Right lobe of liver (tissue), 6 donors: ENCODE data around the gene MARK2. TPM values are rescaled to one million over a fixed set of nuclear protein-coding genes. Genes with fewer than 3 reads are reported as not detected.

Experiments used
- ATAC-seq, 4 donors: fragments of 200-7000 bp; cut with Tn5 transposase; one replicate each; pipeline ENCODE4 v1.9.1; 2020; ENCODE audit warnings: mild to moderate bottlenecking in 4 of 4, moderate library complexity in 4 of 4
- DNase-seq, 3 donors: peaks; one replicate each; pipeline ENCODE4 v3.0.0-alpha.2; 2020
- H3K27ac ChIP-seq, 3 donors: fragments of 200-600 bp; one replicate each; pipeline ENCODE4 v1.8.0; 2022
- H3K27me3 ChIP-seq, 2 donors: fragments of 200-600 bp; one replicate each; pipeline ENCODE4 v1.8.0; 2022
- H3K36me3 ChIP-seq, 4 donors: fragments of 200-600 bp; sonication (generic) in 1 of 4; one replicate each; pipeline versions ENCODE4 v1.5.1 to v1.8.0; 2017 to 2022; ENCODE audit warnings: control low read depth in 1 of 4
- H3K4me1 ChIP-seq, 4 donors: fragments of 200-600 bp; sonication (generic) in 1 of 4; one replicate each; pipeline versions ENCODE4 v1.5.1 to v1.8.0; 2017 to 2022; ENCODE audit warnings: control low read depth in 1 of 4
- H3K4me3 ChIP-seq, 3 donors: fragments of 200-600 bp; one replicate each; pipeline ENCODE4 v1.8.0; 2022
- H3K9me3 ChIP-seq, 4 donors: fragments of 200-600 bp; sonication (generic) in 1 of 4; one replicate each; pipeline versions ENCODE4 v1.5.1 to v1.8.0; 2017 to 2022; ENCODE audit warnings: control low read depth in 1 of 4
- POLR2A ChIP-seq: fragments of 450-650 bp; IDR thresholded peaks from one replicate; pipeline ENCODE4 v1.6.1; 2017; ENCODE audit warnings: antibody characterized with exemption, mild to moderate bottlenecking
- WGBS: methylation state at CpG from one replicate; pipeline ENCODE4 v1.1.6; 2018; ENCODE audit warnings: low coverage, low lambda C conversion rate; ENCODE audit not compliant: insufficient coverage; ENCODE audit errors: missing lambda C conversion rate; 5-methylcytosine and 5-hydroxymethylcytosine counted together
- intact Hi-C, 2 donors: fragments of 100-400 bp; cut with DNase I; formaldehyde crosslinking; loops; one replicate each; pipeline versions ENCODE4 v1.11.2 to v1.14.1; 2022
- total RNA-seq, 6 experiments: library from RNA; depleted of rRNA in 2 of 6; stranded (reverse); fragments of >200 nt in 2 of 6; fragmentation: NEBNext Ultra II Directional in 3 of 6; extraction: Animal tissue kit (Norgen Biotek cat#: 25700) in 3 of 6; gene quantifications; one replicate each; pipeline versions ENCODE4 v1.1.0 to v1.2.4, GENCODE V29; 2016 to 2023
- TF ChIP-seq, protein P1 (sequence below), 4 donors: fragments of 200-600 bp in 3 of 4; fragments of 450-650 bp in 1 of 4; IDR thresholded peaks; one replicate each; pipeline versions ENCODE4 v1.5.1 to v1.8.0; 2016 to 2022; ENCODE audit warnings: antibody characterized with exemption in 4 of 4, mild to moderate bottlenecking in 2 of 4
- donor health status: DM: no; HTN: yes; CAD: no.
- donor health status: DM: no; HTN: no; CAD: no.
- donor health status: DM: no; HTN: no; CAD: no.
- donor health status: DM: no; HTN: yes; CAD: no.
- donor health status: DM: no; HTN: yes; CAD: no.

MARK2 gene
- total RNA-seq, 6 experiments from 2014 or later: 10.6 to 14.8 (median 12.2) TPM

- Histone ChIP-seq H3K4me3 (no peak overlapping the region), H3K4me1 (no peaks in the 10 kb centered on the region), H3K9me3 (no peaks in the 10 kb centered on the region), H3K27me3 (no peaks in the 10 kb centered on the region), H3K36me3 (peaks cover 8 to 65% (median 42%) of the 10 kb centered on the region in 4 donors), H3K27ac (no peak overlapping the region)
- intact Hi-C loops: no loop called here
- TF ChIP-seq POLR2A: no peak
- TF ChIP-seq, protein P1, sequence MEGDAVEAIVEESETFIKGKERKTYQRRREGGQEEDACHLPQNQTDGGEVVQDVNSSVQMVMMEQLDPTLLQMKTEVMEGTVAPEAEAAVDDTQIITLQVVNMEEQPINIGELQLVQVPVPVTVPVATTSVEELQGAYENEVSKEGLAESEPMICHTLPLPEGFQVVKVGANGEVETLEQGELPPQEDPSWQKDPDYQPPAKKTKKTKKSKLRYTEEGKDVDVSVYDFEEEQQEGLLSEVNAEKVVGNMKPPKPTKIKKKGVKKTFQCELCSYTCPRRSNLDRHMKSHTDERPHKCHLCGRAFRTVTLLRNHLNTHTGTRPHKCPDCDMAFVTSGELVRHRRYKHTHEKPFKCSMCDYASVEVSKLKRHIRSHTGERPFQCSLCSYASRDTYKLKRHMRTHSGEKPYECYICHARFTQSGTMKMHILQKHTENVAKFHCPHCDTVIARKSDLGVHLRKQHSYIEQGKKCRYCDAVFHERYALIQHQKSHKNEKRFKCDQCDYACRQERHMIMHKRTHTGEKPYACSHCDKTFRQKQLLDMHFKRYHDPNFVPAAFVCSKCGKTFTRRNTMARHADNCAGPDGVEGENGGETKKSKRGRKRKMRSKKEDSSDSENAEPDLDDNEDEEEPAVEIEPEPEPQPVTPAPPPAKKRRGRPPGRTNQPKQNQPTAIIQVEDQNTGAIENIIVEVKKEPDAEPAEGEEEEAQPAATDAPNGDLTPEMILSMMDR (IDR thresholded peaks at IDR 0.05): no peak
- WGBS: 91% methylated on average over 6 of the region's 10 CpGs
- DNase-seq (no peak), ATAC-seq (no peak)
These were observed 58.7 kb downstream of the MARK2 start for GRCh38 chr11:63897459-63898146.

- no peak for TF ChIP-seq POLR2A
- TF ChIP-seq, protein P1 (IDR thresholded peaks at IDR 0.05): no peak
- Histone ChIP-seq H3K27me3 (no peaks in the 10 kb centered on the region), H3K9me3 (no peaks in the 10 kb centered on the region), H3K4me3 (no peak overlapping the region), H3K27ac (no peak overlapping the region), H3K36me3 (peaks cover 8 to 83% (median 55%) of the 10 kb centered on the region in 4 donors), H3K4me1 (no peaks in the 10 kb centered on the region)
- intact Hi-C loops: no loop called here
- ATAC-seq (no peak), DNase-seq (no peak)
- WGBS: 71% methylated on average over 2 of the region's 3 CpGs
These were observed 62.8 kb downstream of the MARK2 start for GRCh38 chr11:63901660-63902059.

DNA sequence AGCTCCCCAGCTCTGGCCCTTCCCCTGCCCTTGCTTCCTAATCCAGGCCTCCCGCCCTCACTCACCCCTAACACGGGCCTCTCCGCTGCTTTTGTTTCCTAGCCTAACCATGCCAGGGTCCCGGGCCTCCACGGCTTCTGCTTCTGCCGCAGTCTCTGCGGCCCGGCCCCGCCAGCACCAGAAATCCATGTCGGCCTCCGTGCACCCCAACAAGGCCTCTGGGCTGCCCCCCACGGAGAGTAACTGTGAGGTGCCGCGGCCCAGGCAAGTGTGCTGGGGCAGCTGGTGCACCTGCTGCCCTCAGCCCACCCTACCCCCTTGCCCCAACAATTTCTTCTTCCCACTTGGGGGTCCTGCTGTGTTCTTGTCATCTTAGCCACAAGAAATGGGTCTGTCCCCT is 65.0 kb downstream of the MARK2 start:
- ATAC-seq: no peak
- no peaks in the 10 kb centered on the region for H3K4me1 ChIP-seq
- 92% methylated on average over 11 of the region's 14 CpGs for WGBS
- TF ChIP-seq, protein P1 (IDR thresholded peaks at IDR 0.05): no peak
- no peak for TF ChIP-seq POLR2A
- no peaks in the 10 kb centered on the region for H3K27me3 ChIP-seq
- intact Hi-C loops: no loop called here
- no peak overlapping the region for H3K4me3 ChIP-seq
- H3K36me3 ChIP-seq: peaks cover 8 to 70% (median 44%) of the 10 kb centered on the region in 4 donors
- no peaks in the 10 kb centered on the region for H3K9me3 ChIP-seq
- H3K27ac ChIP-seq: no peak overlapping the region
- no peak for DNase-seq

GRCh38 chr11:63904743-63905142 is 65.8 kb downstream of the MARK2 start:
- no peak for DNase-seq
- TF ChIP-seq, protein P1 (IDR thresholded peaks at IDR 0.05): no peak
- no peak for TF ChIP-seq POLR2A

More at GRCh38 chr11:63904743-63905142, 65.8 kb downstream of the MARK2 start:
- WGBS: 91% methylated on average over 10 of the region's 13 CpGs
- ATAC-seq: no peak
- H3K9me3 ChIP-seq: no peaks in the 10 kb centered on the region
- no peaks in the 10 kb centered on the region for H3K27me3 ChIP-seq
- intact Hi-C loops: loop anchor here in 1 of 2 donors (5.0 kb wide), 1 partner anchor 67 kb away; the partner anchor contains the start of gene MARK2
- no peak overlapping the region for H3K27ac ChIP-seq
- H3K4me1 ChIP-seq: no peaks in the 10 kb centered on the region
- H3K4me3 ChIP-seq: no peak overlapping the region
- peaks cover 2 to 62% (median 38%) of the 10 kb centered on the region in 4 donors for H3K36me3 ChIP-seq
